ENCODE measurements around the gene TOP3B. TPM values are rescaled to one million over a fixed set of nuclear protein-coding genes. Genes with fewer than 3 reads are reported as not detected.

Gene TOP3B
- total and polyA plus RNA-seq, 2 experiments from 2014 or later = 35.7 to 77.7 TPM

DNA sequence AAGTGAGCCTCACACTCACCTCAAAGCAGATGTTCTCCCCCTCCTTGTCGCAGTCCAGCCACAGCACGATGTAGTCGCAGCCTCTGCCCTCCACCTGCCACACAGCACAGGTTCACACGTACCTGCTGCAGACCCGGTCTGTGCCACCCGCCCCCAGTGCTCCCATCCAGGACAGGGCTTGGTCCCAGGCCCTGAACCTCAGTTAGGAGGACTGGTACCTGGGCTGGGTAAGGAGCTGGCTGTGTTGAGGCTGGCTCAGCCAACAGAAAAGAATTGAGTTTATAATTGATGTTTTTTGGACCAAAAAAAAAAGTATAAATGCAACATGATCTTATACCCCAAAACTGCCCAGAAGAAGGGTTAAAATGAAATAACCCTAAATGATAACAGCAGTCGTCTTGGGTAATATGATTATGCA is 10.7 kb downstream of the TOP3B start (continued):
- TF ChIP-seq, protein P1, sequence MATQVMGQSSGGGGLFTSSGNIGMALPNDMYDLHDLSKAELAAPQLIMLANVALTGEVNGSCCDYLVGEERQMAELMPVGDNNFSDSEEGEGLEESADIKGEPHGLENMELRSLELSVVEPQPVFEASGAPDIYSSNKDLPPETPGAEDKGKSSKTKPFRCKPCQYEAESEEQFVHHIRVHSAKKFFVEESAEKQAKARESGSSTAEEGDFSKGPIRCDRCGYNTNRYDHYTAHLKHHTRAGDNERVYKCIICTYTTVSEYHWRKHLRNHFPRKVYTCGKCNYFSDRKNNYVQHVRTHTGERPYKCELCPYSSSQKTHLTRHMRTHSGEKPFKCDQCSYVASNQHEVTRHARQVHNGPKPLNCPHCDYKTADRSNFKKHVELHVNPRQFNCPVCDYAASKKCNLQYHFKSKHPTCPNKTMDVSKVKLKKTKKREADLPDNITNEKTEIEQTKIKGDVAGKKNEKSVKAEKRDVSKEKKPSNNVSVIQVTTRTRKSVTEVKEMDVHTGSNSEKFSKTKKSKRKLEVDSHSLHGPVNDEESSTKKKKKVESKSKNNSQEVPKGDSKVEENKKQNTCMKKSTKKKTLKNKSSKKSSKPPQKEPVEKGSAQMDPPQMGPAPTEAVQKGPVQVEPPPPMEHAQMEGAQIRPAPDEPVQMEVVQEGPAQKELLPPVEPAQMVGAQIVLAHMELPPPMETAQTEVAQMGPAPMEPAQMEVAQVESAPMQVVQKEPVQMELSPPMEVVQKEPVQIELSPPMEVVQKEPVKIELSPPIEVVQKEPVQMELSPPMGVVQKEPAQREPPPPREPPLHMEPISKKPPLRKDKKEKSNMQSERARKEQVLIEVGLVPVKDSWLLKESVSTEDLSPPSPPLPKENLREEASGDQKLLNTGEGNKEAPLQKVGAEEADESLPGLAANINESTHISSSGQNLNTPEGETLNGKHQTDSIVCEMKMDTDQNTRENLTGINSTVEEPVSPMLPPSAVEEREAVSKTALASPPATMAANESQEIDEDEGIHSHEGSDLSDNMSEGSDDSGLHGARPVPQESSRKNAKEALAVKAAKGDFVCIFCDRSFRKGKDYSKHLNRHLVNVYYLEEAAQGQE (IDR thresholded peaks at IDR 0.05; ENCODE audit: unreplicated experiment) = no peak
- TF ChIP-seq EZH2phosphoT487 (IDR thresholded peaks at IDR 0.05; ENCODE audit: unreplicated experiment) = no peak
- no peak for TF ChIP-seq STAT1 (IDR thresholded peaks at IDR 0.05; ENCODE audit: unreplicated experiment)

DNA sequence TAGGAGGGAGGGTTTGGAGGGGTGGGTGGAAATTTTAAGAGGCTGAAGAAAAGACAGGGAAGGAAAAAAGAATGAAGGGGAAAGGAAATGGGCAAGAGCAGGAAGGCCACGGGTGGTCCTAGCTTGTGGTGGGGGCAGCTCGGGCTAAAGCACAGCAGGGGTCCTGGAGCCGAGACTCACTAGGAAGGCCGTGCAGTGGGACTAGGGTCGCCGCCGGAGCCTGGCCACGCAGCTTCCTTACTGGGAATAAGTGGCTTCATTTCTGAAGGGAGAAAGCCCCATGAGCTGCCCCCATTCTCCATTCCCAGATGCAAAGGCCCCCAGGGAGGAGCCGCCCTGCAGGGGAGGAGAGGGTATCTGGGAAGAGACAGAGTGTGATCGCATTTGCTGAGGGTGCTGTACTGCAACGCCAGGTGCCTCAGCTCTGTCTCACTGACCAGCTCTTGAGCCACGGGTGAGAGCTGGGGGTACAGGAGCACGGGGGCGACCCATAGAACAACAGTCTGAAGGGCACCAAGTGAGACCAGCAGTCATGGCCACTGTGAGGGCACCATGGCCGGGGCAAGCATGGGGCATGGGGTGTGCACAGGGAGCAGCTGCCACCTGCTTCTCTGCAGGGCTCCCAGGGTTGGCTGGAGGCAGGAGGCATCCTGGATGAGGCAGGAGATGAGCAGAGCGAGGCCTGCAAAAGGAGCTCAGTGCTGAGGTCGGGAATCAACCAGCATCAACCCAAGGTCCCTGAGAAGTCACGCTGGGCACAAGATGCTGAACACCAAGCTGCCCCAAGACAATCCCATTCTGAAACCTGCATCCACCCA is 11.6 kb downstream of the TOP3B start:
- Histone ChIP-seq H3K4me2 (no peak overlapping the region), H3K79me2 (replicated peaks; ENCODE audit: insufficient read depth) (no peaks in the 10 kb centered on the region), H3K4me1 (ENCODE audit: insufficient read depth) (no peaks in the 10 kb centered on the region), H3K27ac (ENCODE audit: low read depth) (no peak overlapping the region), H3F3A (replicated peaks; ENCODE audit: low read depth) (no peaks in the 10 kb centered on the region), H3K4me3 (no peak overlapping the region), H2AFZ (no peak overlapping the region), H4K20me1 (replicated peaks; ENCODE audit: insufficient read depth) (peaks cover 17% of the 10 kb centered on the region), H3K27me3 (ENCODE audit: insufficient read depth) (no peaks in the 10 kb centered on the region), H3K36me3 (ENCODE audit: insufficient read depth) (peaks cover 11% of the 10 kb centered on the region; the same call in 1 of the 2 replicates), H3K9me2 (ENCODE audit: insufficient read depth) (no peaks in the 10 kb centered on the region)
- H3K4me1 Mint-ChIP-seq = no peaks in the 10 kb centered on the region
- H3K36me3 Mint-ChIP-seq (ENCODE audit: low read depth) = peaks cover 81% of the 10 kb centered on the region
- peaks cover 8% of the 10 kb centered on the region for H3K27me3 Mint-ChIP-seq (ENCODE audit: insufficient read depth, low read depth, poor library complexity)
- no peak overlapping the region for H3K27ac Mint-ChIP-seq
- TF ChIP-seq, protein P1 (IDR thresholded peaks at IDR 0.05; ENCODE audit: unreplicated experiment) = no peak
- TF ChIP-seq STAT1 (IDR thresholded peaks at IDR 0.05; ENCODE audit: unreplicated experiment) (no peak), ZNF114 (CRISPR knock-in tag; IDR thresholded peaks at IDR 0.05) (no peak), EZH2 (IDR thresholded peaks at IDR 0.05; ENCODE audit: low read depth, unreplicated experiment) (no peak)
- no peak overlapping the region for H3K4me3 Mint-ChIP-seq
- H3K9me3 Mint-ChIP-seq = no peaks in the 10 kb centered on the region
- no peak for ATAC-seq
- DNase-seq (ENCODE audit: low spot score) = no peak

Data from GM23338 (cell line).